ENCODE results near the gene NOTCH2. TPM values are rescaled to one million over a fixed set of nuclear protein-coding genes. Genes with fewer than 3 reads are reported as not detected.

Gene NOTCH2
- total RNA-seq, 1 experiment from 2014 or later, result 53.7 TPM

DNA sequence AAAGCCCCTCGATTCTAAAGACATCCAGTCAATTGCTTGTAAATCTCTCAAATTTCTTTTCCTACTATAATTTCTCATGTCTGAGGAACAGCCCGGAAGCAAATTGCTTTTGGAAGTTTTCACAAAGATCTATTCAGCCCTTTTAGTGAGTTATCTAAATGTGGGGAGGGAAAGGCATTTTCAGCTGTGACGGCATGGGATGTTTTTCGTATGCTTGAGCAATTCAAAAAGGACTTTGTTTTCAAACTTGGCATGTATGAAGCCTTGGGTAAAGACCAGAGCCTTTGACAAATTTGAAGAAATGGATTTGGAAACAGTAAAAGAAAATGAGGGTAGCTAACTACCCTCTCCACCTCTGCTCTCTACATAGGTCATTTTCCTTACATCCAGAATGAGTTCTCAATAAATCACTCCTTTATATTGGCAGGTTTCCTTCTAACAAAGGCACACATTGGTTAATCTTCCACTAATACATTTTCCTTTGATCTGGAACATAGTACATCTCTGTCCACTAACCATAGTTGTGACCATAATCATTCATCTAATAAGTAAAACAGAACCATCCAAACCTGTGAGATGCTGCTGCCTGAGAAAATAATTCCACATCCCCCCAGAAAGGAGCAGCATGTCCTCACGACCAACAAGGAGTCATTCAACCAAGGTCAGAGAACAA is 107.0 kb downstream of the NOTCH2 start:
- Mint-ChIP-seq H3K36me3 (ENCODE audit: insufficient read depth in 1 of 3, low read depth in 3 of 3) (peaks cover 3 to 25% (median 5%) of the 10 kb centered on the region in 3 experiments; a peak in 4 of 7 replicates), H3K4me1 (peaks cover 0 to under 1% of the 10 kb centered on the region in 2 experiments; a peak in 1 of 4 replicates), H3K27me3 (ENCODE audit: low read depth) (no peaks in the 10 kb centered on the region), H3K9me3 (no peaks in the 10 kb centered on the region), H3K4me3 (no peak overlapping the region), H3K27ac (no peak overlapping the region)
- DNase-seq, result no peak
- no peak overlapping the region for H2AFZ ChIP-seq (ENCODE audit: low read length)
- no peak overlapping the region for H2BK120ac ChIP-seq (ENCODE audit: low read depth, low read length, poor library complexity, severe bottlenecking)
- no peak overlapping the region for H2BK5ac ChIP-seq (ENCODE audit: insufficient read length, low read length)
- H2BK20ac ChIP-seq (ENCODE audit: low read depth, low read length, poor library complexity, severe bottlenecking), result no peak overlapping the region
- no peaks in the 10 kb centered on the region for H3K23me2 ChIP-seq (ENCODE audit: insufficient read length, low read depth, low read length, poor library complexity, severe bottlenecking)
- no peaks in the 10 kb centered on the region for H3K79me1 ChIP-seq (ENCODE audit: insufficient read depth, low read depth, low read length, poor library complexity, severe bottlenecking)
- H4K5ac ChIP-seq (ENCODE audit: insufficient read length, low read depth, low read length), result no peak overlapping the region
- TF ChIP-seq CTCF (conservative IDR thresholded peaks at IDR 0.05), result no peak
- H4K91ac ChIP-seq (ENCODE audit: insufficient read length, low read depth, low read length), result no peak overlapping the region
- H3K27ac ChIP-seq (ENCODE audit: insufficient read length, low read depth, low read length), result no peak overlapping the region
- no peak overlapping the region for H2BK15ac ChIP-seq (ENCODE audit: low read depth, low read length)
- H3K23ac ChIP-seq (ENCODE audit: insufficient read length, low read depth, low read length), result no peak overlapping the region
- H3K27me3 ChIP-seq (ENCODE audit: insufficient read depth, low read length), result no peaks in the 10 kb centered on the region
- no peaks in the 10 kb centered on the region for H3K79me2 ChIP-seq (ENCODE audit: insufficient read depth, low read length)
- peaks cover 2% of the 10 kb centered on the region for H4K20me1 ChIP-seq (ENCODE audit: control insufficient read depth, insufficient read depth, insufficient read length)
- H3K14ac ChIP-seq (ENCODE audit: insufficient read depth, low read length), result no peak overlapping the region
- no peak overlapping the region for H3K4ac ChIP-seq (ENCODE audit: low read depth, low read length)
- H3K18ac ChIP-seq (ENCODE audit: insufficient read length, low read depth, low read length), result no peak overlapping the region
- H3K4me1 ChIP-seq (ENCODE audit: insufficient read depth, low read length), result no peaks in the 10 kb centered on the region
- H2BK12ac ChIP-seq (ENCODE audit: insufficient read length, low read depth, low read length), result no peak overlapping the region
- H3T11ph ChIP-seq (ENCODE audit: low read length), result no peak overlapping the region
- H2AK5ac ChIP-seq (ENCODE audit: insufficient read length, low read length), result no peak overlapping the region
- H3K56ac ChIP-seq (ENCODE audit: insufficient read length, low read depth, low read length), result no peak overlapping the region
- WGBS (ENCODE audit: extremely low coverage, insufficient read length, low lambda C conversion rate), result no CpG with 5 or more reads among the region's 5 CpGs
- no peaks in the 10 kb centered on the region for H3K9me3 ChIP-seq (ENCODE audit: control insufficient read depth, low read depth, low read length)
- no peak overlapping the region for H4K8ac ChIP-seq (replicated peaks; ENCODE audit: insufficient read length, low read depth, low read length)
- H3K4me2 ChIP-seq (ENCODE audit: insufficient read depth, insufficient read length, low read length), result no peak overlapping the region
- no peak overlapping the region for H3K9ac ChIP-seq (ENCODE audit: extremely low read depth, insufficient read length, low read length)
